Choroid plexus epithelial cell (primary cell): ENCODE data around the gene ZNF451.
A peak's percentile ranks its signal among the peaks of the same experiment; 100 is the strongest.

ENCODE experiments used
- DNase-seq: peaks from one replicate; pipeline ENCODE4 v3.0.0-alpha.2; 2010; ENCODE audit warnings: low read depth
- H3K4me3 ChIP-seq: 2 replicates; pipeline ENCODE4 v1.5.1; 2011; ENCODE audit warnings: low read depth, mild to moderate bottlenecking, control low read depth, low read length, moderate library complexity
- CTCF ChIP-seq: conservative IDR thresholded peaks from 2 replicates; pipeline ENCODE4 v1.5.1; 2011; ENCODE audit warnings: low read depth, mild to moderate bottlenecking, control low read depth, inconsistent platforms, low read length, moderate library complexity

The ZNF451 gene

DNA sequence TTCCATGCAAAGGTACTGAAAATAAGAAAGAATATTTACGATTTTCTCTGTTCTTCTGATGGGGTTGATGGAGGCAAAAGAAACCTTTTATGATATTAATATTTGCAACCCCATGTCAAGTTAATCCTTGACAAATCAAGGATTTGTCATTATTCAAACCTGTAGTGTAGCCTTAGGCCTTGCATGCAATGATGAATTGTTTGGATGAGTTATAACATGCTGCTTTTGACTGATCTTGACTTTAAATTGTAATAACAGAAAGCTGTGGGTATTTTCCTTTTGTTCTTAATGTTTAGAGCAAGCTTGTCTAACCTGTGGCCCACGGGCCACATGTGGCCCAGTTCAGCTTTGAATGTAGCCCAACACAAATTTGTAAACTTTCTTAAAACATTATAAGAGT lies 69.1 kb downstream of the ZNF451 start:
- no peak for TF ChIP-seq CTCF
- H3K4me3 ChIP-seq, result no peak overlapping the region
- DNase-seq, result no peak

GRCh38 chr6:57162028-57162427 lies 72.0 kb downstream of the ZNF451 start:
- TF ChIP-seq CTCF, result no peak
- DNase-seq, result no peak
- no peak overlapping the region for H3K4me3 ChIP-seq

DNA sequence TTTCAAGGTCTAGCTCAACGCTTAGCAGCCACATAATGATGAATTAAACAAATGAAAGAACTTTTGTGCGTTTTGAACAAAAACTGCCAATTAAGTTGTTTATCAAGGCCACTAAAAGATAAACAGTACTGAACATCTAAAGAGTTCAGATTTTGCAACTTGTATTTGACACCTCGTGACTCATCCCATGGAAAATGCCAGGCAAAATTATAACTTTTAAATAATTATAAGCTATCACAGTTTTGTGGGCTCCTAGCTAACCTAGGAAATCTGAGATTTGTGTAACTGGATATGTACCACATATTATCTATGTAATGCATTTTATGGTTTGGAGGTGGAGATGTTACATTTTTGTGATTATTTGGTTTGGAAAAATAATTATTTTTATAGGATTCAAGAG lies 72.5 kb downstream of the ZNF451 start:
- peak; percentile 30 for DNase-seq
- no peak for TF ChIP-seq CTCF
- no peak overlapping the region for H3K4me3 ChIP-seq

- no peak for DNase-seq
- H3K4me3 ChIP-seq, result no peak overlapping the region
- no peak for TF ChIP-seq CTCF
Observed at GRCh38 chr6:57163956-57164355, 74.0 kb downstream of the ZNF451 start.

DNA sequence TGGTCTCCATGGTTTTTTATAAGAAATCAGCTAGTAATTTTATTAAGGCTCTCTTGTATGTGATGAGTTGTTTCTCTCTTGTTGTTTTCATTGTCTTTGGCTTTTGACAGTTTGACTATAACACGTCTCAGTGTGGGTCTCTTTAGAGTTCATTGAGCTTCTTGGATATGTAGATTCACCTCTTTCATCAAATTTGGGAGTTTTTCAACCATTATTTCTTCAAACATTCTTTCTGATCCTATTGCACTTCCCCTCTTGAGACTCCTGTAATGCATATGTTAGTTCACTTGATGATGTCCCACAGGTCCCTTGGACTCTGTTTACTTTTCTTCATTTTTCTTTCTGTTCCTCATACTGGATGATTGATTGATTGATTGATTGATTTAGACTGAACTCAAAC lies 75.1 kb downstream of the ZNF451 start:
- no peak overlapping the region for H3K4me3 ChIP-seq
- no peak for DNase-seq
- TF ChIP-seq CTCF, result no peak

- H3K4me3 ChIP-seq, result peak within 1 kb of the TSS; percentile 71
- DNase-seq, result peak; percentile 93
- peak; percentile 36 for TF ChIP-seq CTCF
Observed at GRCh38 chr6:57172136-57173055, 82.4 kb downstream of the ZNF451 start, which contains the start of gene BAG2. BAG2 (plus strand) TSS chr6:57172326; CDS start chr6:57172698, 372 bp downstream.
